ENCODE data around the gene OR52E1. TPM values are rescaled to one million over a fixed set of nuclear protein-coding genes. Genes with fewer than 3 reads are reported as not detected.

The OR52E1 gene
- total and polyA plus RNA-seq, 5 experiments from 2014 or later: not detected

Other genes with a start within 250 kb of the OR52E1 start
- not detected for gene OR51F2, start 248.3 kb upstream of the OR52E1 start, total RNA-seq
- gene OR51F2, start 248.3 kb upstream of the OR52E1 start, polyA plus RNA-seq: not detected
- gene OR51S1, start 220.4 kb upstream of the OR52E1 start, total RNA-seq: not detected
- gene OR51S1, start 220.4 kb upstream of the OR52E1 start, polyA plus RNA-seq: not detected
- not detected for gene OR51T1, start 187.7 kb upstream of the OR52E1 start, total RNA-seq
- not detected for gene OR51T1, start 187.7 kb upstream of the OR52E1 start, polyA plus RNA-seq
- not detected for gene OR51A7, start 165.8 kb upstream of the OR52E1 start, total RNA-seq
- not detected for gene OR51A7, start 165.8 kb upstream of the OR52E1 start, polyA plus RNA-seq
- gene OR51G2, start 150.2 kb upstream of the OR52E1 start, total RNA-seq: not detected
- gene OR51G2, start 150.2 kb upstream of the OR52E1 start, polyA plus RNA-seq: not detected
- gene OR51G1, start 145.2 kb upstream of the OR52E1 start, total RNA-seq: not detected
- not detected for gene OR51G1, start 145.2 kb upstream of the OR52E1 start, polyA plus RNA-seq
- not detected for gene OR51A4, start 122.0 kb upstream of the OR52E1 start, total RNA-seq
- gene OR51A4, start 122.0 kb upstream of the OR52E1 start, polyA plus RNA-seq: not detected
- gene OR51A2, start 113.9 kb upstream of the OR52E1 start, total RNA-seq: not detected
- gene OR51A2, start 113.9 kb upstream of the OR52E1 start, polyA plus RNA-seq: not detected
- not detected for gene OR51L1, start 74.7 kb upstream of the OR52E1 start, total RNA-seq
- gene OR51L1, start 74.7 kb upstream of the OR52E1 start, polyA plus RNA-seq: not detected
- gene OR52J3, start 23.0 kb upstream of the OR52E1 start, total RNA-seq: not detected
- gene OR52J3, start 23.0 kb upstream of the OR52E1 start, polyA plus RNA-seq: not detected
- gene OR52E2, start 9.9 kb upstream of the OR52E1 start, total RNA-seq: not detected
- gene OR52E2, start 9.9 kb upstream of the OR52E1 start, polyA plus RNA-seq: not detected
- gene OR52A5, start 68.8 kb downstream of the OR52E1 start, total RNA-seq: not detected
- gene OR52A5, start 68.8 kb downstream of the OR52E1 start, polyA plus RNA-seq: not detected
- gene OR52A1, start 85.2 kb downstream of the OR52E1 start, total RNA-seq: not detected
- gene OR52A1, start 85.2 kb downstream of the OR52E1 start, polyA plus RNA-seq: not detected
- gene OR51V1, start 131.1 kb downstream of the OR52E1 start, total RNA-seq: not detected
- not detected for gene OR51V1, start 131.1 kb downstream of the OR52E1 start, polyA plus RNA-seq
- gene HBB, start 157.5 kb downstream of the OR52E1 start, total RNA-seq: not detected
- under 1 TPM in 2 of 3 donors, not detected in 1; 0.88 to 0.89 TPM for gene HBB, start 157.5 kb downstream of the OR52E1 start, polyA plus RNA-seq
- gene HBD, start 164.9 kb downstream of the OR52E1 start, total RNA-seq: not detected
- not detected for gene HBD, start 164.9 kb downstream of the OR52E1 start, polyA plus RNA-seq
- not detected for gene HBG1, start 180.3 kb downstream of the OR52E1 start, total RNA-seq
- not detected for gene HBG1, start 180.3 kb downstream of the OR52E1 start, polyA plus RNA-seq
- not detected for gene HBG2, start 185.2 kb downstream of the OR52E1 start, total RNA-seq
- not detected for gene HBG2, start 185.2 kb downstream of the OR52E1 start, polyA plus RNA-seq
- not detected for gene HBE1, start 200.4 kb downstream of the OR52E1 start, total RNA-seq
- not detected for gene HBE1, start 200.4 kb downstream of the OR52E1 start, polyA plus RNA-seq
- gene OR51B4, start 232.4 kb downstream of the OR52E1 start, total RNA-seq: not detected
- not detected for gene OR51B4, start 232.4 kb downstream of the OR52E1 start, polyA plus RNA-seq

Measured in naive thymus-derived CD8-positive, alpha-beta T cell (primary cell).